A673 (cell line): ENCODE results near the gene HNRNPA3. TPM values are rescaled to one million over a fixed set of nuclear protein-coding genes. Genes with fewer than 3 reads are reported as not detected.

ENCODE experiments used
- BruUV-seq: library from RNA; stranded (reverse); fragments of 400-500 nt; replicated peaks from 2 replicates; lab custom pipeline; 2021; lab: Mats Ljungman, UMichigan
- CTCF ChIA-PET: fragments of 300-600 bp; sonication (Branson Sonifier 250); formaldehyde crosslinking; loops from one replicate; lab custom pipeline; 2022; ENCODE audit warnings: antibody characterized with exemption; lab: Charles Lee
- POLR2A ChIA-PET: fragments of 300-600 bp; sonication (Branson Sonifier 250); formaldehyde crosslinking; loops from one replicate; lab custom pipeline; 2022; ENCODE audit warnings: antibody characterized with exemption; ENCODE audit not compliant: low non-redundant PET; lab: Charles Lee
- DNase-seq: peaks from one replicate; pipeline ENCODE4 v3.0.0-alpha.2; 2015; ENCODE audit warnings: low spot score
- H3K27ac ChIP-seq: fragments of 200-600 bp; sonication (generic); 2 replicates; pipeline ENCODE4 v1.5.1; 2016; ENCODE audit warnings: mixed run types, low read depth, mild to moderate bottlenecking, mixed read lengths, antibody characterized with exemption, low read length; ENCODE audit not compliant: poor library complexity, severe bottlenecking
- H3K27me3 ChIP-seq: fragments of 200-600 bp; sonication (generic); replicated peaks from 2 replicates; pipeline ENCODE4 v1.6.1; 2017; ENCODE audit warnings: mixed run types, low read depth, mild to moderate bottlenecking, mixed read lengths, antibody characterized with exemption, low read length; ENCODE audit not compliant: insufficient read depth, poor library complexity
- H3K36me3 ChIP-seq: fragments of 200-600 bp; sonication (generic); 2 replicates; pipeline ENCODE4 v1.6.1; 2016; ENCODE audit warnings: mixed run types, mild to moderate bottlenecking, mixed read lengths, antibody characterized with exemption, low read length; ENCODE audit not compliant: insufficient read depth, poor library complexity, severe bottlenecking
- H3K4me1 ChIP-seq: fragments of 200-600 bp; sonication (generic); 2 replicates; pipeline ENCODE4 v1.6.1; 2017; ENCODE audit warnings: mixed run types, mild to moderate bottlenecking, mixed read lengths, antibody characterized with exemption, low read length; ENCODE audit not compliant: insufficient read depth, poor library complexity, severe bottlenecking
- H3K4me3 ChIP-seq: fragments of 200-600 bp; sonication (generic); 2 replicates; pipeline ENCODE4 v1.5.1; 2016; ENCODE audit warnings: low read depth, mixed run types, mild to moderate bottlenecking, mixed read lengths, low read length; ENCODE audit not compliant: poor library complexity, severe bottlenecking
- H3K9me3 ChIP-seq: fragments of 200-600 bp; sonication (generic); 2 replicates; pipeline ENCODE4 v1.6.1; 2016; ENCODE audit warnings: mixed run types, low read depth, mild to moderate bottlenecking, mixed read lengths, antibody characterized with exemption, low read length; ENCODE audit not compliant: poor library complexity, severe bottlenecking
- EZH2 ChIP-seq: fragments of 200-600 bp; sonication (generic); IDR thresholded peaks from 2 replicates; pipeline ENCODE4 v1.6.1; 2017; ENCODE audit warnings: borderline replicate concordance, low read depth, mild to moderate bottlenecking, mixed read lengths, antibody characterized with exemption, low read length; ENCODE audit not compliant: poor library complexity, severe bottlenecking
- intact Hi-C: fragments of 100-400 bp; cut with micrococcal nuclease; formaldehyde crosslinking; loops from one replicate; pipeline ENCODE4 v1.10.0; 2022; ENCODE audit not compliant: unreplicated experiment
- total RNA-seq: library from RNA; stranded (reverse); gene quantifications from 2 replicates; pipeline ENCODE4 v1.2.3, GENCODE V29; 2021
- TF ChIP-seq, protein P1 (sequence below): fragments of 300-800, 200-600 bp; sonication (generic); conservative IDR thresholded peaks from 2 replicates; pipeline ENCODE4 v1.5.1; 2017; ENCODE audit warnings: low read depth, mild to moderate bottlenecking, antibody characterized with exemption, low read length, moderate library complexity, mixed read lengths

Gene HNRNPA3
- total RNA-seq, 1 experiment from 2014 or later, result 462 TPM

DNA sequence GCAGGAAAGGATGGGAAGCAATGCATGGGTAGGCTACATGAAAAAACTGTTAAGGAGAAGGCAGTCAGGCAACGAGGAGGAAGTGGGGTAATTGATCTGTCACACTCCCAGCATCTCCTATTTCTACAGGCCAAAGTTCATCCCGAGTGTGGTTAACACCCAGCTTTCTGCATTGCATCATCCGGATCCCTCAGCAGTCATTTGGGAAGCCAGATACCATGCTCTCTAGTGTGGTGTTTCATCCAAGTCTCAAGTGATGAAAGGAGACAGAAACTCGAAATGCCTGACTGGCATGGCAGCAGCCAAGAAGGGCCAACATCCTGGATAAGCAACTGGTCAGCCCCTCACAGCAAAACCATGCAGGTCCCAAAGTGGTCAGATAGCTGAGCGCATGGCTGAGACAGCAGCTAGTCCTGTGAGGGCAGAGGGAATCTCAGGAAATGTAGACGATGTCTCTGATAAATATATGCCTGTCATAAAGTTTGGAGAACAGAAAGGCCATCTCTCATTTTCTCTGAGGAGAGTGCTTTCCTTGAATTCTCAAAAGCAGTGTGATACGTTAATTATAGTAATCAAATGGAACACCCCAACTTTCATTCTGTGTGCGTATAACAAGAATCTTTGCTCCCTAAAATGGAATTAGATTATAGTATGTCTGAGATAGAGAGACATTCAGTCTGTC, 24.8 kb upstream of the HNRNPA3 start:
- peak; percentile 55 for DNase-seq
- no peaks in the 10 kb centered on the region for H3K27me3 ChIP-seq
- POLR2A ChIA-PET, result no interaction called here

DNA sequence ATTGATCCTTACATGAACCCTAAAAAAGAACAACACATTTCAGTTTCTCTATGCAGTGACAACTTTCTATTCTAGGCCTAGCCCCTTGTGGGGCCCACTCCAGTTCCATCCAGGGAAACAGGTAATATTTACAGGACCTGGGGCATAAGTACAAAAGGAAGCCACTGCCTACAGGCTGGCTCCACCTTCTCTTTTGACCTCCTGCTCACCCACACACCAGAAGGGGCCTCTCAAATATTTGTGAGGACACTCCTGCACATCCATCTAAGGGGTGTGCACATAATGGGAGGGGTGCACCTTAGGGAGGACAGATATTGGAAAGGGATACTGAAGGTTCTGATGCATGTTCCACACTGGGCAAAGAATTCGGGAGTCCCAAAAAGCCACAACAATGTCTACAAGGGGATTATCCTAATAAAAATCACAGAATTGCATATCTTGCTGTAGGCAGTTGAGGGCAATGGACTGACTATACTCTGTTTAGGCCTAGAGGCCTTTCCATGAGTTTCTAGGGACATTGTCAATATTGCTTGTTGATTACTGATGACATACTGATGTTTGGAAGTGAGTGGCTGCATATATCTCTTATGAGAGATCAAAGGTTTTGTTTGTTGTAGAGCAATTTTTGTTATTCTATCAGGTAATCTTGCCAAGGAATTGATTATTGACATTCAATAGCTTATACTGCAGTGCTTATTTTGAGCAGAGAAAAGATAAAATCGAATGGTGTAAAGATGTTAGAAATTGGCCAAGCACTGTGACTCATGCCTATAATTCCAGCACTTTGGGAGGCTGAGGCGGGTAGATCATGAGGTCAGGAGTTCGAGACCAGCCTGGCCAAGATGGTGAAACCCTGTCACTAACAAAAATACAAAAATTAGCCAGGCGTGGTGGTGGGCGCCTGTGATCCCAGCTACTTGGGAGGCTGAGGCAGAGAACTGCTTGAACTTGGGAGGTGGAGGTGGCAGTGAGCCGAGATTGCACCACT, 23.8 kb upstream of the HNRNPA3 start:
- Histone ChIP-seq H3K4me1 (peaks cover 10% of the 10 kb centered on the region), H3K9me3 (no peaks in the 10 kb centered on the region), H3K36me3 (no peaks in the 10 kb centered on the region), H3K27me3 (no peaks in the 10 kb centered on the region), H3K4me3 (no peak overlapping the region), H3K27ac (no peak overlapping the region)
- ChIA-PET POLR2A (no interaction called here), CTCF (interaction anchor here (0.9 kb wide), 1 partner anchor 539 kb away, joined by 3 read pairs; no protein-coding TSS in a partner anchor)
- intact Hi-C loops, result no loop called here
- no peak for TF ChIP-seq EZH2
- TF ChIP-seq, protein P1, sequence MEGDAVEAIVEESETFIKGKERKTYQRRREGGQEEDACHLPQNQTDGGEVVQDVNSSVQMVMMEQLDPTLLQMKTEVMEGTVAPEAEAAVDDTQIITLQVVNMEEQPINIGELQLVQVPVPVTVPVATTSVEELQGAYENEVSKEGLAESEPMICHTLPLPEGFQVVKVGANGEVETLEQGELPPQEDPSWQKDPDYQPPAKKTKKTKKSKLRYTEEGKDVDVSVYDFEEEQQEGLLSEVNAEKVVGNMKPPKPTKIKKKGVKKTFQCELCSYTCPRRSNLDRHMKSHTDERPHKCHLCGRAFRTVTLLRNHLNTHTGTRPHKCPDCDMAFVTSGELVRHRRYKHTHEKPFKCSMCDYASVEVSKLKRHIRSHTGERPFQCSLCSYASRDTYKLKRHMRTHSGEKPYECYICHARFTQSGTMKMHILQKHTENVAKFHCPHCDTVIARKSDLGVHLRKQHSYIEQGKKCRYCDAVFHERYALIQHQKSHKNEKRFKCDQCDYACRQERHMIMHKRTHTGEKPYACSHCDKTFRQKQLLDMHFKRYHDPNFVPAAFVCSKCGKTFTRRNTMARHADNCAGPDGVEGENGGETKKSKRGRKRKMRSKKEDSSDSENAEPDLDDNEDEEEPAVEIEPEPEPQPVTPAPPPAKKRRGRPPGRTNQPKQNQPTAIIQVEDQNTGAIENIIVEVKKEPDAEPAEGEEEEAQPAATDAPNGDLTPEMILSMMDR, result no peak
- no TSS peak for BruUV-seq
- no peak for DNase-seq

More for the DNA sequence above, 24.8 kb upstream of the HNRNPA3 start:
- intact Hi-C loops, result no loop called here
- CTCF ChIA-PET, result interaction anchor here (0.9 kb wide), 1 partner anchor 538 kb away, joined by 3 read pairs; no protein-coding TSS in a partner anchor
- no peaks in the 10 kb centered on the region for H3K9me3 ChIP-seq
- TF ChIP-seq, protein P1, result no peak
- no peak for TF ChIP-seq EZH2
- H3K27ac ChIP-seq, result no peak overlapping the region
- peaks cover 10% of the 10 kb centered on the region for H3K4me1 ChIP-seq
- no peaks in the 10 kb centered on the region for H3K36me3 ChIP-seq
- no peak overlapping the region for H3K4me3 ChIP-seq
- BruUV-seq, result no TSS peak

DNA sequence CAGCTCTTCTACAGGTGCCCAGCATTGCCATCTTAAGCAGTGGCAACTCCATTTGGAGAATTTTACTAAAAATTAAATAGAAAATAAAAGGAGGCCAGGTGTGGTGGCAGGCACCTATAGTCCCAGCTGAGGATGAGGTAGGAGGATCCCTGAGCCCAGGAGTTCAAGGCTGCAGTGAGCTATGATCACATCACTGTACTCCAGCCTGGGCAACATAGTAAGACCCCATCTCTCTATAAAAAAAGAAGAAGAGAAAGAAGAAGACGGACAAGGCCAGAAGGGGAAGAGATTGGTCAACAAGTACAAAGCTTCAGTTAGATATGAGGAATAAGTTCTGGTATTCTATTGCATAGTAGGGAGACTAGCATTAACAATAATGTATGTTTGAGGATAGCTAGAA, 21.7 kb upstream of the HNRNPA3 start:
- ChIA-PET CTCF (no interaction called here), POLR2A (no interaction called here)
- Histone ChIP-seq H3K27ac (no peak overlapping the region), H3K4me3 (no peak overlapping the region), H3K36me3 (no peaks in the 10 kb centered on the region), H3K27me3 (no peaks in the 10 kb centered on the region), H3K4me1 (peaks cover 10% of the 10 kb centered on the region), H3K9me3 (no peaks in the 10 kb centered on the region)
- no peak for TF ChIP-seq EZH2
- intact Hi-C loops, result no loop called here
- DNase-seq, result no peak
- BruUV-seq, result no TSS peak
